Skin epidermis (tissue), 12 donors: Measurements from ENCODE around the gene ZBTB1.
"Not testable (repeated sequence)": the region's sequence is repeated elsewhere in the genome, so short reads cannot be mapped to it uniquely, and the experiment has no call there.

Source experiments
- H3K27ac ChIP-seq, 21 experiments: fragments of 200-600 bp; sonication (generic) in 11 of 21; one replicate each; pipeline ENCODE4 v1.5.0; 2020; ENCODE audit warnings: mild to moderate bottlenecking in 3 of 21, inconsistent platforms in 2 of 21, moderate library complexity in 2 of 21
- H3K4me3 ChIP-seq, 7 experiments: fragments of 200-600 bp; sonication (generic) in 2 of 7; one replicate each; pipeline ENCODE4 v1.5.0; 2020; ENCODE audit warnings: inconsistent platforms in 2 of 7, mild to moderate bottlenecking in 2 of 7, moderate library complexity in 1 of 7

ZBTB1 gene

GRCh38 chr14:64558216-64558615, 53.6 kb downstream of the ZBTB1 start:
- H3K4me3 ChIP-seq, H3K27ac ChIP-seq: not testable (repeated sequence)

GRCh38 chr14:64561631-64562030, 57.1 kb downstream of the ZBTB1 start:
- Histone ChIP-seq H3K27ac (no peak overlapping the region), H3K4me3 (no peak overlapping the region)

- Histone ChIP-seq H3K4me3 (no peak overlapping the region), H3K27ac (no peak overlapping the region)
Measured at GRCh38 chr14:64562436-64562835, 57.9 kb downstream of the ZBTB1 start.

- no peak overlapping the region for H3K27ac ChIP-seq
Measured at GRCh38 chr14:64563696-64564095, 59.1 kb downstream of the ZBTB1 start.

GRCh38 chr14:64566651-64567122, 62.1 kb downstream of the ZBTB1 start:
- Histone ChIP-seq H3K4me3 (no peak overlapping the region), H3K27ac (peak overlapping the region in 9 of 21 experiments; percentile 6 to 73 (median 43))

More at GRCh38 chr14:64563696-64564095, 59.1 kb downstream of the ZBTB1 start:
- no peak overlapping the region for H3K4me3 ChIP-seq

GRCh38 chr14:64569138-64569631, 64.6 kb downstream of the ZBTB1 start:
- no peak overlapping the region for H3K4me3 ChIP-seq
- H3K27ac ChIP-seq = peak overlapping the region in 10 of 21 experiments; percentile 2 to 50 (median 38)

GRCh38 chr14:64569646-64570045, 65.1 kb downstream of the ZBTB1 start:
- H3K4me3 ChIP-seq = not testable (repeated sequence)
- H3K27ac ChIP-seq = peak overlapping the region in 9 of 21 experiments; percentile 2 to 50 (median 41)

GRCh38 chr14:64572386-64573104, 68.0 kb downstream of the ZBTB1 start:
- Histone ChIP-seq H3K27ac (peak overlapping the region in 3 of 21 experiments; percentile 15 to 20 (median 16)), H3K4me3 (no peak overlapping the region)

GRCh38 chr14:64573109-64573508, 68.5 kb downstream of the ZBTB1 start:
- Histone ChIP-seq H3K27ac (peak overlapping the region in 2 of 21 experiments; percentile 14 to 20), H3K4me3 (no peak overlapping the region)
